ENCODE data around the gene RHBDL3. TPM values are rescaled to one million over a fixed set of nuclear protein-coding genes. Genes with fewer than 3 reads are reported as not detected.

RHBDL3 gene
- total and polyA plus RNA-seq, 2 donors (not counting 1 experiment from before 2014, with no cell fraction given) = not detected

GRCh38 chr17:32305049-32305448, 39.4 kb downstream of the RHBDL3 start:
- ChIA-PET CTCF (no interaction called here), POLR2A (interaction anchor here (0.6 kb wide), 1 partner anchor 21 kb away, joined by 5 read pairs; no protein-coding TSS in a partner anchor)
- H3K4me3 Mint-ChIP-seq = no peak overlapping the region
- Histone ChIP-seq H3K27ac (ENCODE audit: low read length in 2 of 2) (no peak overlapping the region), H3K9me3 (ENCODE audit: control extremely low read depth in 1 of 3, control insufficient read depth in 2 of 3, insufficient read depth in 1 of 3, low read length in 2 of 3) (no peaks in the 10 kb centered on the region), H3K4me1 (ENCODE audit: control insufficient read depth in 2 of 2, insufficient read depth in 2 of 2, low read length in 2 of 2) (no peaks in the 10 kb centered on the region), H3K79me2 (ENCODE audit: control insufficient read depth, insufficient read depth, low read length) (no peaks in the 10 kb centered on the region), H3K36me3 (replicated peaks in 1 of 2; ENCODE audit: control extremely low read depth in 1 of 2, control insufficient read depth in 1 of 2, extremely low read depth in 1 of 2, insufficient read depth in 2 of 2, low read length in 1 of 2) (no peaks in the 10 kb centered on the region), H2AFZ (ENCODE audit: insufficient read depth, low read depth, low read length, poor library complexity, severe bottlenecking) (no peak overlapping the region), H3K27me3 (replicated peaks in 1 of 4; ENCODE audit: control extremely low read depth in 1 of 4, control insufficient read depth in 3 of 4, insufficient read depth in 4 of 4, low read length in 3 of 4) (no peaks in the 10 kb centered on the region), H3K4me2 (replicated peaks; ENCODE audit: low read depth, low read length, poor library complexity, severe bottlenecking) (no peak overlapping the region), H4K20me1 (ENCODE audit: control insufficient read depth, insufficient read depth, low read length, poor library complexity, severe bottlenecking) (no peaks in the 10 kb centered on the region), H3K9ac (ENCODE audit: low read length) (no peak overlapping the region), H3K4me3 (ENCODE audit: control extremely low read depth in 1 of 5, extremely low read depth in 1 of 5, insufficient read depth in 1 of 5, low read depth in 2 of 5, low read length in 4 of 5) (no peak overlapping the region)
- TF ChIP-seq EZH2 (IDR thresholded peaks at IDR 0.05; ENCODE audit: borderline replicate concordance, insufficient read depth, low read depth, low read length, poor library complexity, severe bottlenecking) (no peak), CTCF (IDR thresholded peaks at IDR 0.05) (no peak)
- H3K4me1 Mint-ChIP-seq = no peaks in the 10 kb centered on the region
- no peaks in the 10 kb centered on the region for H3K9me3 Mint-ChIP-seq (ENCODE audit: insufficient read depth)
- WGBS (ENCODE audit: insufficient coverage) = 81% methylated on average over 9 of the region's 9 CpGs
- no peak for ATAC-seq (ENCODE audit: low read depth)
- peaks cover 13% of the 10 kb centered on the region for H3K27me3 Mint-ChIP-seq
- no peak for DNase-seq
- intact Hi-C loops (cut with micrococcal nuclease) = no loop called here
- no peak overlapping the region for H3K27ac Mint-ChIP-seq

- Histone ChIP-seq H3K36me3 (replicated peaks in 1 of 2; ENCODE audit: control extremely low read depth in 1 of 2, control insufficient read depth in 1 of 2, extremely low read depth in 1 of 2, insufficient read depth in 2 of 2, low read length in 1 of 2) (no peaks in the 10 kb centered on the region), H3K4me3 (ENCODE audit: control extremely low read depth in 1 of 5, extremely low read depth in 1 of 5, insufficient read depth in 1 of 5, low read depth in 2 of 5, low read length in 4 of 5) (no peak overlapping the region), H3K9me3 (ENCODE audit: control extremely low read depth in 1 of 3, control insufficient read depth in 2 of 3, insufficient read depth in 1 of 3, low read length in 2 of 3) (no peaks in the 10 kb centered on the region), H2AFZ (ENCODE audit: insufficient read depth, low read depth, low read length, poor library complexity, severe bottlenecking) (peak overlapping the region; percentile 10), H3K4me2 (replicated peaks; ENCODE audit: low read depth, low read length, poor library complexity, severe bottlenecking) (no peak overlapping the region), H3K4me1 (ENCODE audit: control insufficient read depth in 2 of 2, insufficient read depth in 2 of 2, low read length in 2 of 2) (no peaks in the 10 kb centered on the region), H3K27me3 (replicated peaks in 1 of 4; ENCODE audit: control extremely low read depth in 1 of 4, control insufficient read depth in 3 of 4, insufficient read depth in 4 of 4, low read length in 3 of 4) (no peaks in the 10 kb centered on the region), H3K27ac (ENCODE audit: low read length in 2 of 2) (no peak overlapping the region), H3K9ac (ENCODE audit: low read length) (no peak overlapping the region), H4K20me1 (ENCODE audit: control insufficient read depth, insufficient read depth, low read length, poor library complexity, severe bottlenecking) (no peaks in the 10 kb centered on the region), H3K79me2 (ENCODE audit: control insufficient read depth, insufficient read depth, low read length) (no peaks in the 10 kb centered on the region)
- no peak for TF ChIP-seq CTCF (IDR thresholded peaks at IDR 0.05)
- no peak for TF ChIP-seq EZH2 (IDR thresholded peaks at IDR 0.05; ENCODE audit: borderline replicate concordance, insufficient read depth, low read depth, low read length, poor library complexity, severe bottlenecking)
- Mint-ChIP-seq H3K9me3 (ENCODE audit: insufficient read depth) (no peaks in the 10 kb centered on the region), H3K27me3 (peaks cover 13% of the 10 kb centered on the region), H3K27ac (no peak overlapping the region), H3K4me1 (peaks cover 1% of the 10 kb centered on the region), H3K4me3 (no peak overlapping the region)
- ChIA-PET CTCF (no interaction called here), POLR2A (no interaction called here)
- no peak for ATAC-seq (ENCODE audit: low read depth)
- WGBS (ENCODE audit: insufficient coverage) = 67% methylated on average over 1 of the region's 4 CpGs
- intact Hi-C loops (cut with micrococcal nuclease) = no loop called here
- DNase-seq = no peak
Measured at GRCh38 chr17:32307658-32308057, 42.0 kb downstream of the RHBDL3 start.

All from B cell (primary cell).